Measurements from ENCODE around the gene IL15RA. TPM values are rescaled to one million over a fixed set of nuclear protein-coding genes. Genes with fewer than 3 reads are reported as not detected.

IL15RA gene
- total RNA-seq, 4 donors from 2014 or later: 10.6 to 34.3 (median 22.8) TPM

DNA sequence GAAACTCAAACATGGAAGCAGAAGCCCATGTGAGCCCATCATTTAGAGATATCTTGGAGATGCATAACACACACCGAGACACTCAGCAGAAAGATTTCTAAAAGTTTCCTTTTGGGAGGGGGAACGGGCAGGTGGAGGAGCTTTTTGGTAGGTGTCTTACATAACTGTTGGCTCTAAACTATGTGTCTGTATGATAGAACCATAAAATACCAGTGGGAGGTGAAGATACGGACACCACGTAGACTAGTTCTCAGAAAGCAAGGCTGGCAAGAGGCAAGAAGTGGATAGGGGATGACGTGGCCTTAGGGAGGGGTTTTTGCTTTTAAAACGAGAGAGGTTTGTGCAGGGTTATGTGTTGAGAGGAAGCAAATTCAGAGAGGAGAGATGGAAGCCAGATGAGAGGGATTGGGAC is 36.5 kb downstream of the IL15RA start:
- no peaks in the 10 kb centered on the region for H3K27me3 ChIP-seq
- no peaks in the 10 kb centered on the region for H3K9me3 ChIP-seq
- intact Hi-C loops (cut with DNase I): no loop called here
- H3K27ac ChIP-seq: no peak overlapping the region
- TF ChIP-seq POLR2A (IDR thresholded peaks at IDR 0.05): no peak
- TF ChIP-seq, protein P1, sequence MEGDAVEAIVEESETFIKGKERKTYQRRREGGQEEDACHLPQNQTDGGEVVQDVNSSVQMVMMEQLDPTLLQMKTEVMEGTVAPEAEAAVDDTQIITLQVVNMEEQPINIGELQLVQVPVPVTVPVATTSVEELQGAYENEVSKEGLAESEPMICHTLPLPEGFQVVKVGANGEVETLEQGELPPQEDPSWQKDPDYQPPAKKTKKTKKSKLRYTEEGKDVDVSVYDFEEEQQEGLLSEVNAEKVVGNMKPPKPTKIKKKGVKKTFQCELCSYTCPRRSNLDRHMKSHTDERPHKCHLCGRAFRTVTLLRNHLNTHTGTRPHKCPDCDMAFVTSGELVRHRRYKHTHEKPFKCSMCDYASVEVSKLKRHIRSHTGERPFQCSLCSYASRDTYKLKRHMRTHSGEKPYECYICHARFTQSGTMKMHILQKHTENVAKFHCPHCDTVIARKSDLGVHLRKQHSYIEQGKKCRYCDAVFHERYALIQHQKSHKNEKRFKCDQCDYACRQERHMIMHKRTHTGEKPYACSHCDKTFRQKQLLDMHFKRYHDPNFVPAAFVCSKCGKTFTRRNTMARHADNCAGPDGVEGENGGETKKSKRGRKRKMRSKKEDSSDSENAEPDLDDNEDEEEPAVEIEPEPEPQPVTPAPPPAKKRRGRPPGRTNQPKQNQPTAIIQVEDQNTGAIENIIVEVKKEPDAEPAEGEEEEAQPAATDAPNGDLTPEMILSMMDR (IDR thresholded peaks at IDR 0.05): no peak
- peaks cover 0 to 10% of the 10 kb centered on the region in 2 donors for H3K4me1 ChIP-seq
- H3K4me3 ChIP-seq (replicated peaks in 1 of 3): no peak overlapping the region
- WGBS, 2 donors: 74 to 75% methylated on average over 6 of the region's 6 CpGs
- DNase-seq: no peak
- peaks cover 21% of the 10 kb centered on the region in 2 donors for H3K36me3 ChIP-seq

DNA sequence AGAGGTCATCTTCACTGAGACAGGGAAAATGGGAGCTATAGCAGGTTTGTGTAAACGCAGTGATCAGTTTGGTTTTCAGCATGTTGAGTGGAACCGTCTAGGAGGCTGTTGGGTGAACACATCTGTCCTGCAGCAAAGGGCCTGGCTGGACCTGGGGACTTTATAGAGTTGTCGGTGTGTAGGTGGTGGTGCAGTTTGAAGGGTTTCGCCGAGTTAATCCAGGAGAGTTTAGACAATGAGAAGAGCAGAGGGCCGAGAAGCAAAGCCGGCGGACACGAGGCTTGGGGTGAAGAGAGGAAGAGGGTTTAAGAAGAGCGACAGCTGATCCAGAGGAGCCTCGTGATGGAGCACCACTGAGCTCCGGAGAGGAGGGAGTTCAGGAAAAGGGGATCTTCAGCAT is 39.1 kb downstream of the IL15RA start:
- TF ChIP-seq, protein P1 (IDR thresholded peaks at IDR 0.05): no peak
- TF ChIP-seq POLR2A (IDR thresholded peaks at IDR 0.05): no peak
- no peak for DNase-seq
- Histone ChIP-seq H3K9me3 (no peaks in the 10 kb centered on the region), H3K4me1 (peaks cover 0 to 3% of the 10 kb centered on the region in 2 donors), H3K27ac (no peak overlapping the region), H3K36me3 (peaks cover 28% of the 10 kb centered on the region in 2 donors), H3K27me3 (no peaks in the 10 kb centered on the region), H3K4me3 (replicated peaks in 1 of 3) (no peak overlapping the region)
- 89 to 93% methylated on average over 12 of the region's 12 CpGs for WGBS, 2 donors
- intact Hi-C loops (cut with DNase I): no loop called here

- Histone ChIP-seq H3K36me3 (peaks cover 28 to 31% of the 10 kb centered on the region in 2 donors), H3K4me3 (replicated peaks in 1 of 3) (no peak overlapping the region), H3K27me3 (no peaks in the 10 kb centered on the region), H3K9me3 (no peaks in the 10 kb centered on the region), H3K27ac (no peak overlapping the region), H3K4me1 (no peaks in the 10 kb centered on the region)
- TF ChIP-seq, protein P1 (IDR thresholded peaks at IDR 0.05): no peak
- TF ChIP-seq POLR2A (IDR thresholded peaks at IDR 0.05): no peak
- 92 to 95% methylated on average over 18 of the region's 18 CpGs for WGBS, 2 donors
- intact Hi-C loops (cut with DNase I): no loop called here
- DNase-seq: no peak
Observed at GRCh38 chr10:5937016-5937415, 40.3 kb downstream of the IL15RA start.

DNA sequence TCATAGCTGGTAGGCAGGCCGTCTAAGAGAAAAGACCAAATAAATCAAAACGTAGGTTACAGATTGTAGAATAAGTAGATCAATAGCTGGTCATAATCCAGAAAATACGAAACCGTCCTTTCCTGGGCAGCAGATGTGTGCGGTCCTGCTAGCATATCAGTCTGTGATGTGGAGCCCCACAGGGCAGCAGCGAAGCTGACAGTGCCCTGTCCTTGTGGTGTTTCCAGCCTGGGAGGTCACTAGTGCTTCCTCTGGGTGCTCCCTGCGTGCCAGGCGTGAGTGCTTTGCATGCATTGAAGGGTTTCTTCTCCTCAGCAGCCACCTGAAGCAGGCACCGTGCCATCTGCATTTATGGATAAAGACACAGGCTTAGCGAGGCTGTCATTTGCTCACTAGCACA is 41.7 kb downstream of the IL15RA start:
- WGBS, 2 donors: 93 to 95% methylated on average over 10 of the region's 10 CpGs
- DNase-seq: no peak
- Histone ChIP-seq H3K27me3 (no peaks in the 10 kb centered on the region), H3K4me3 (replicated peaks in 1 of 3) (no peak overlapping the region), H3K36me3 (peaks cover 28 to 32% of the 10 kb centered on the region in 2 donors), H3K4me1 (no peaks in the 10 kb centered on the region), H3K27ac (no peak overlapping the region), H3K9me3 (no peaks in the 10 kb centered on the region)
- no peak for TF ChIP-seq POLR2A (IDR thresholded peaks at IDR 0.05)
- TF ChIP-seq, protein P1 (IDR thresholded peaks at IDR 0.05): no peak
- intact Hi-C loops (cut with DNase I): no loop called here

GRCh38 chr10:5933909-5934546 is 43.3 kb downstream of the IL15RA start:
- Histone ChIP-seq H3K4me1 (no peaks in the 10 kb centered on the region), H3K27me3 (no peaks in the 10 kb centered on the region), H3K4me3 (replicated peaks in 1 of 3) (no peak overlapping the region), H3K36me3 (peaks cover 33 to 48% of the 10 kb centered on the region in 2 donors), H3K27ac (no peak overlapping the region), H3K9me3 (no peaks in the 10 kb centered on the region)
- WGBS, 2 donors: 96 to 97% methylated on average over 14 of the region's 14 CpGs
- DNase-seq: no peak
- TF ChIP-seq, protein P1 (IDR thresholded peaks at IDR 0.05): no peak
- TF ChIP-seq POLR2A (IDR thresholded peaks at IDR 0.05): no peak
- intact Hi-C loops (cut with DNase I): no loop called here

All from thyroid gland (tissue), 4 donors.